Measurements from ENCODE around the gene KL.

KL gene

DNA sequence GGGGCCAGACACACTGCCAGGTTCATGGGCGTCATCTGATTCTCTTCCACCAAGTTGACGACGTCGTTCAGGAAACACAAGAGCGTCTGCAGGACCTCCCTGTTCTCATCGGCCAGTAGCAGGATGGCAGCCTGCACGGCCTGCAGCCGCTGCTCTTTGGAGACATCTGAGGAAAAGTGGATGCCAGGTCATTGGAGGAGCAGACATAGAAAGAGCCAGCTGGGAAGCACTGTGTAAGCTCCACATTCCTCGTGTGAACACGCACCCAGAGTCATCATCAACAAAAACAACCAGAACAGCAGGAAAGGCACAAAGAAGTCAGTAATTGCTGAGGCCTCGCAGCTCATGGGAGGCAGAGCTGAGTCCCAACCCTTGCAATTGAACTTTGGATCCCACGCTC lies 96.5 kb downstream of the KL start:
- no peak for DNase-seq

DNA sequence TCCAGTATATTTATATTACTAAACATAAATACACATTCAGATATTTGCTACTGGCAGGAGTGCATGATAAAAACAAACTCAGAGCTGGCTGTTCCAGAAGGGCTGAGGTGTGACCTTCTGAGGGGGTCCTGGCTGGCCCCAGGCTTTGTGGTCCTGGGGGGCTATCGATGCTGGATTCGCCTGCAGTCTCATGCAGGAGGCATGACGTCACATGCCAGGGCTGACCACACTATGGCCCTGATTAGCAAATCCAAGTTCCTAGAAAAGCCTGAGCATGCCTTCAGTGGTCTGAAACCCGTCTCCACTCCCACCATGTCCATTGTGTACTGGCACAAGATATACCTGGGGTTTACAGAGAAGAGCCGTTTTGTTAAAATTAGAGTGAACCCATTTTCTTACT lies 97.9 kb downstream of the KL start:
- DNase-seq: no peak

GRCh38 chr13:33115274-33115673 lies 99.1 kb downstream of the KL start:
- DNase-seq: no peak
